GM21423 (cell line): ENCODE measurements around the gene CCN6.

Experiments used
- ATAC-seq: cut with Tn5 transposase; IDR thresholded peaks from one replicate; pipeline ENCODE4 v1.9.1; 2021; ENCODE audit warnings: mild to moderate bottlenecking, moderate library complexity; ENCODE audit not compliant: unreplicated experiment

CCN6 gene

DNA sequence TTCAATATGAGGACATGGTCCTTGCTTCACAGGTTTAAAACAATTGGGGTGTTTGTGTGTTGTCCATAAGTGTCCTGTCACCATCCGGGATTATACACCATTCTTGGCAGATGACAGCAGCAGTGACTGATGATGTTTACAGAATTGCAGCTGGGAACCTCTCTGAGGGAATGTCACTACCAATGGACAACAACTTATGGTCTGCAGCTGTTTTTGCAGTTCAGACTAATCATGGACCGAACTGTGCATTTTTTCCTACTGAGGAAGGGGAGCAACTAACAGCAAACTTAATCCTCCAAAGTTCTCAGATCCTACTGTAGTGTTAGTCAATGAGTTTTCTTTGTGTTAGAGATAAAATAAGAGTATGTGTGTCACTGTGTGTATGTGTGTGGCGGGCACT lies 59.5 kb downstream of the CCN6 start:
- ATAC-seq: no peak

DNA sequence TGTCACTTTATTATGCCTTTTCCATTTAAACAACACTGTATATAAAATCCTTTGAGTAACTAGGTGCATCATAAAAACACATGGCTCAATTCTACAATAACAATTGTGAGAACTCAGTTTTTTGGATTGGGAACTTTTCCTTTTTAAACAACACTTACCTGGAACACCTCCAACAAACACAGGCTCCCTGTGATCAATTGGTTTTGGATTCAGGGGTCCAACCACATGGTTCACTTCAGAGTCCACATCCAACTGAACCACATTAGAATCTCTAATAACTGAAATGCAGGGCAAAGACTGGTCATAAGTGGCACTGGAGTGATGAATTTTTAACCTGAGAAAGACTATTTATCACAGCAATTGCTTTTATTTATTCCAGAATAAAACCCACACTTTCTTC lies 60.0 kb downstream of the CCN6 start:
- ATAC-seq: no peak

DNA sequence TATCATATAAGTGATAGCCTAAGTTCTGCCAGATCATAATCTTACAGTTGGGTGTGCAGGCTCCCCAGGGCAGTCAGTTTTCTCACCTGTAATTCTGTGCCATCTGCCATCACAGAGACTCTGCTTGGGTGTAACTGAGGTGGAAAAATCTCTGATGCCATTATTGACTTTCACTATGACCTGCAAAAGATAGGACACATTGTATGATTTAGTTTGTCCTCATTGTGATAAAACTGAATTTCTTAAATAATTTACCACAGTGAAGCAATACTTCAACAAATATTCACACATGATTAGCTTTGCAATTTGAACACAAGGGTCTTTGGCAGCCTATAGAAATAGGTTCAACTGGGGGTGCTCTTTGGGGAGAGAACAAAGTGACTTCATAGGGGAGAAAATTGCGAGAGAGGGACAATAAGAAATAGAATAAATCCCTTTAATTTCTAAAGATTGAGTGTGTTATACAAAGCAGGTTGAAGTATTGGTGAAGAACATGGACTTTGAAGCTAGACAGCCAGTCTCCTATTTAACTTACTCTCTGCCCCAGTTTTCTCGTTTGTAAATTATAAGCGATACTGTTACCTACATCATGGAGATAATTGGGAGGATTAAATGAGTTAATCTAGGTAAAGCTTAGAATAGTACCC lies 60.8 kb downstream of the CCN6 start:
- no peak for ATAC-seq

DNA sequence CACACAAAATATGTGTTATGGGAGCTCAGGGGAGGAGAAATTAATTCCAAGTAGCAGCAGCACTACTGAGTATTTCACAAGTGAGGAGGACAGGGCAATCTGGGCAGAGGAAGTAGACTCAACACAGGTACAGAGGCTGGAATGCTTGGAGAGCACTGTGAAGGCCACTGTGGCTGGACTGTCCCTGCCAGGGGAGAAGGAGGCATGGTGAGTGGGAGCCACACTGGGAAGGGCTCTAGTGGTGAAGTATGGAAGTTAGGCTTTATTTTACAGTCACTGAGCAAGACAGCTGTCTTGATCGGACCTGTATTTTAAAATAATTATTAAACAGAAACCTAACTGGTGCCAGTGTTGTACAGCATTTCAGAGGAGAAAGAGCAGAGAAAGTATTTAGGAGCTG lies 62.3 kb downstream of the CCN6 start:
- ATAC-seq: no peak

DNA sequence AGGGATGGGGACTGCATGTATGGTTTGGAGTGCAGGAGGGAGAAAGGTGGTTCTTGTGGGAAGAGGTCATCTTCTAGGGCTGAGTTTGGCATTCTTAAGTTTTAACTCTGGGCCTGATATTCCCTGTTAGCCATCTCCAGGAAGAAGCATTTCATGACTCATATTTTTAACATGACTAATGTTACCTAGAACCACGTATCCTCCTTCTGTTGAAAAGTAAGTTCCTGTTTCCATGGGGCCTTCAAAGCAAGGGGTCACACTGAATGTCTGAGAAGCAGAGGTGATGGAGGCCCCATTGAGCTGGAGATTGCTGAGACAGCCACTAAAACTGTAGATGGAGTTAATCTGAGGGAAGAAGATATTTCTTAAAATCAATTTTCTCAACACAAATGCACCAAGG lies 63.6 kb downstream of the CCN6 start:
- no peak for ATAC-seq

DNA sequence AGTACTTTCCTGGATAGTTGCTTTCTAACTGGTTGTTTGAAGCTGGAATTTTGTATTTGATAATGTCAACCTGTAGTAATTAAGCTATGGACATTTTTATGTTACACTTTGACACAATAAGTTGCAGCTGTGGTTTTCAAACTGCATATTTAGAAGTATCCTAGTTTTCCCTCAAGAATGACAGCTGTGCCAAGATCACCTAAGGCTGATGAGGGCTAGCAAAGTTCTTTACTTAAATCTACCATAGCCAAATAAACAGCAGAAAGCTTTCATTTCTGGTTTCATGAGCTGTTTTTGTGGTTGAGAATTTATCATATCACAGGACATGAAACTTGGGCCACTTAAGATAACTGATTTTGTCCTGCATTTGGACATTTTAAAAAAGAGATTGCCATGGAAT lies 64.1 kb downstream of the CCN6 start:
- ATAC-seq: no peak
